Breast epithelium (tissue), 3 donors: ENCODE results near the gene PTPN1.

Experiments
- CTCF ChIP-seq, 3 donors: fragments of 450-650 bp; IDR thresholded peaks; one replicate each; pipeline ENCODE4 v1.5.1; 2016 to 2017; ENCODE audit warnings: antibody characterized with exemption in 3 of 3, mild to moderate bottlenecking in 3 of 3, moderate library complexity in 3 of 3
- POLR2A ChIP-seq: fragments of 450-650 bp; IDR thresholded peaks from one replicate; pipeline ENCODE4 v1.6.1; 2016; ENCODE audit warnings: antibody characterized with exemption, mild to moderate bottlenecking, moderate library complexity
- POLR2AphosphoS5 ChIP-seq, 3 donors: sonication (generic); formaldehyde crosslinking; IDR thresholded peaks; one replicate each; pipeline ENCODE4 v1.6.1; 2017; ENCODE audit warnings: antibody characterized with exemption in 3 of 3

GRCh38 chr20:50478162-50478990 is 31.8 kb upstream of the PTPN1 start:
- TF ChIP-seq POLR2AphosphoS5 (IDR thresholded peaks at IDR 0.05) (no peak), CTCF (IDR thresholded peaks at IDR 0.05) (peak; percentile 11 to 63 (median 60)), POLR2A (no peak)
